RWPE2 (cell line): Measurements from ENCODE around the gene TOMM34.

Source experiments
- ATAC-seq: fragments of 200-7000 bp; cut with Tn5 transposase; 3 replicates; pipeline ENCODE4 v1.9.1; 2021; ENCODE audit warnings: low read depth
- DNase-seq: peaks from one replicate; pipeline ENCODE4 v3.0.0-alpha.2; 2020; ENCODE audit warnings: low spot score
- H3K27ac ChIP-seq: fragments of 450-650 bp; 2 replicates; pipeline ENCODE4 v1.5.1; 2017; ENCODE audit warnings: mild to moderate bottlenecking; ENCODE audit not compliant: poor library complexity, severe bottlenecking
- H3K27me3 ChIP-seq: fragments of 250-450 bp; sonication (Bioruptor Pico); 2 replicates; pipeline ENCODE4 v1.5.1; 2021; ENCODE audit warnings: mild to moderate bottlenecking, moderate library complexity; ENCODE audit not compliant: insufficient read depth, poor library complexity, severe bottlenecking
- H3K36me3 ChIP-seq: fragments of 250-450 bp; sonication (Bioruptor Pico); 2 replicates; pipeline ENCODE4 v1.5.1; 2020; ENCODE audit warnings: low read depth, mild to moderate bottlenecking, moderate library complexity
- H3K4me1 ChIP-seq: fragments of 250-450 bp; sonication (Bioruptor Pico); 2 replicates; pipeline ENCODE4 v1.5.1; 2021; ENCODE audit warnings: mild to moderate bottlenecking, moderate library complexity; ENCODE audit not compliant: insufficient read depth, poor library complexity, severe bottlenecking
- H3K4me3 ChIP-seq: fragments of 250-450 bp; sonication (Bioruptor Pico); 2 replicates; pipeline ENCODE4 v1.5.1; 2021; ENCODE audit warnings: mild to moderate bottlenecking, moderate library complexity; ENCODE audit not compliant: severe bottlenecking
- H3K9me3 ChIP-seq: fragments of 250-450 bp; sonication (Bioruptor Pico); 2 replicates; pipeline ENCODE4 v1.5.1; 2021; ENCODE audit warnings: mild to moderate bottlenecking, moderate library complexity; ENCODE audit not compliant: severe bottlenecking
- CTCF ChIP-seq: fragments of 450-650 bp; IDR thresholded peaks from one replicate; pipeline ENCODE4 v1.5.1; 2017; ENCODE audit warnings: mild to moderate bottlenecking, moderate library complexity; ENCODE audit not compliant: poor library complexity, severe bottlenecking

The TOMM34 gene, protein sequence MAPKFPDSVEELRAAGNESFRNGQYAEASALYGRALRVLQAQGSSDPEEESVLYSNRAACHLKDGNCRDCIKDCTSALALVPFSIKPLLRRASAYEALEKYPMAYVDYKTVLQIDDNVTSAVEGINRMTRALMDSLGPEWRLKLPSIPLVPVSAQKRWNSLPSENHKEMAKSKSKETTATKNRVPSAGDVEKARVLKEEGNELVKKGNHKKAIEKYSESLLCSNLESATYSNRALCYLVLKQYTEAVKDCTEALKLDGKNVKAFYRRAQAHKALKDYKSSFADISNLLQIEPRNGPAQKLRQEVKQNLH

GRCh38 chr20:44960103-44960852, at the start of gene TOMM34:
TOMM34 (minus strand) TSS chr20:44960397; CDS start chr20:44960333, 64 bp downstream.
- Histone ChIP-seq H3K4me1 (peaks cover 26% of the 10 kb centered on the region), H3K9me3 (no peaks in the 10 kb centered on the region), H3K27me3 (no peaks in the 10 kb centered on the region), H3K4me3 (peak within 1 kb of the TSS; percentile 58), H3K36me3 (peaks cover 31% of the 10 kb centered on the region), H3K27ac (peak within 1 kb of the TSS; percentile 81)
- peak; percentile 30 for TF ChIP-seq CTCF
- ATAC-seq (peak; percentile 90), DNase-seq (peak; percentile 100)

DNA sequence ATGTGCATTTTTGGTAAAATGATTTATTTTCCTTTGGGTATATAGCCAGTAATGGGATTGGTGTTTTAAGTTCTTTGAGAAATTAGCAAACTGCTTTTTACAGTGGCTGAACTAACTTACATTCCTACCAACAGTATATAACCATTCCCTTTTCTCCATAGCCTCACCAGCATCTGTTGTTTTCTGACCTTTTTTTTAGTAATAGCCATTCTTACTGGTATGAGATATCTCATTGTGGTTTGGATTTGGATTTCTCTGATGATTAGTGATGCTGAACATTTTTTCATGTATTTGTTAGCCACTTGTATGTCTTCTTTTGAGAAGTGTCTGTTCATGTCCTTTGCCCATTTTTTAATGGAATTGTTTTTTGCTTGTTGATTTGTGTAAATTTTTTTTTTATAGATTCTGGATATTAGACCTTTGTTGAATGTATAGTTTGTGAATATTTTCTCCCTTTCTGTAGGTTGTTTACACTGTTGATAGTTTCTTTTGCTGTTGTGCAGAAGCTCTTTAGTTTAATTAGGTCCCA, 48.4 kb upstream of the TOMM34 start:
- peaks cover 29% of the 10 kb centered on the region for H3K4me1 ChIP-seq
- H3K27me3 ChIP-seq = no peaks in the 10 kb centered on the region
- no peak for TF ChIP-seq CTCF
- no peak overlapping the region for H3K27ac ChIP-seq
- ATAC-seq (no peak), DNase-seq (no peak)
- peaks cover 78% of the 10 kb centered on the region for H3K36me3 ChIP-seq
- H3K4me3 ChIP-seq = no peak overlapping the region
- no peaks in the 10 kb centered on the region for H3K9me3 ChIP-seq

DNA sequence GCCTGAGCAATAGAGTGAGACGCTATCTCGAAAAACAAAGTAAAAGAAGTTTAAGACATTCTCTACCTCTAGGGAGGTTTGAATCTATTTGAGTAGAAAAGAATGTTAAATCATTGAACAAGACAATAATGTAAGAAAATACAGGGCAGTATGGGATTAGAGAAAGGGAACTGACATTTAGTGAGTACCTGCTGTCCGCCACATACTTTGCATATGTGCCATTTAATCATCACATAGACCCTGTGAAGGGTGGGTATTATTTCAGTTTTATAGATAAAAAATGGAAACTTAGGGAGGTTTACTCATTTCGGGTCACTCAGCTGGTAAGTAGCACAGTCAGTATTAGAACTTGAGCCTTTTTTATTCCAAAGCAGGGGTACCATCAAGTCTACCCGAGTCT, 37.5 kb upstream of the TOMM34 start:
- H3K27ac ChIP-seq = no peak overlapping the region
- no peaks in the 10 kb centered on the region for H3K27me3 ChIP-seq
- H3K4me3 ChIP-seq = no peak overlapping the region
- no peak for ATAC-seq
- peaks cover 18% of the 10 kb centered on the region for H3K4me1 ChIP-seq
- no peak for TF ChIP-seq CTCF
- H3K9me3 ChIP-seq = no peaks in the 10 kb centered on the region
- H3K36me3 ChIP-seq = peaks cover 96% of the 10 kb centered on the region
- no peak for DNase-seq

- ATAC-seq (no peak), DNase-seq (no peak)
- TF ChIP-seq CTCF = no peak
- Histone ChIP-seq H3K36me3 (peaks cover 91% of the 10 kb centered on the region), H3K27me3 (no peaks in the 10 kb centered on the region), H3K4me3 (no peak overlapping the region), H3K4me1 (peaks cover 20% of the 10 kb centered on the region), H3K27ac (no peak overlapping the region), H3K9me3 (no peaks in the 10 kb centered on the region)
Observed at GRCh38 chr20:44997171-44997570, 37.0 kb upstream of the TOMM34 start.
